Muscle of back (tissue), 11 donors: ENCODE data around the gene TFCP2L1. TPM values are rescaled to one million over a fixed set of nuclear protein-coding genes. Genes with fewer than 3 reads are reported as not detected.
"Not testable (repeated sequence)": the region's sequence is repeated elsewhere in the genome, so short reads cannot be mapped to it uniquely, and the experiment has no call there.

Experiments
- DNase-seq, 3 donors: peaks; one replicate each; pipeline versions ENCODE4 v3.0.0 to v3.0.0-alpha.2; 2013
- polyA plus RNA-seq, 10 donors: library from polyadenylated mRNA; unstranded; fragments of 120-200 nt; gene quantifications; one replicate each; pipeline ENCODE4 v1.2.1, GENCODE V29; 2013; ENCODE audit not compliant: insufficient read length in 10 of 10

The TFCP2L1 gene
- polyA plus RNA-seq, 10 donors: 0.09 to 0.90 (median 0.14) TPM

- not testable (repeated sequence) for DNase-seq
These were observed 59.3 kb downstream of the TFCP2L1 start for GRCh38 chr2:121225681-121226080.

GRCh38 chr2:121220995-121221394 lies 64.0 kb downstream of the TFCP2L1 start:
- DNase-seq: no peak

- DNase-seq: no peak
These were observed 65.1 kb downstream of the TFCP2L1 start for GRCh38 chr2:121219866-121220265.

GRCh38 chr2:121218386-121218938 lies 66.5 kb downstream of the TFCP2L1 start:
- no peak for DNase-seq

- DNase-seq: no peak
These were observed 67.4 kb downstream of the TFCP2L1 start for GRCh38 chr2:121217627-121218026.

GRCh38 chr2:121214296-121214695 lies 70.7 kb downstream of the TFCP2L1 start:
- DNase-seq: no peak

- DNase-seq: no peak
These were observed 71.6 kb downstream of the TFCP2L1 start for GRCh38 chr2:121213386-121213785.

GRCh38 chr2:121212661-121213325 lies 72.2 kb downstream of the TFCP2L1 start:
- DNase-seq: no peak

- DNase-seq: no peak
These were observed 73.3 kb downstream of the TFCP2L1 start for GRCh38 chr2:121211689-121212151.

GRCh38 chr2:121211251-121211650 lies 73.8 kb downstream of the TFCP2L1 start:
- DNase-seq: no peak

GRCh38 chr2:121210691-121211090 lies 74.3 kb downstream of the TFCP2L1 start:
- no peak for DNase-seq

GRCh38 chr2:121209014-121209610 lies 75.9 kb downstream of the TFCP2L1 start:
- DNase-seq: no peak

GRCh38 chr2:121207494-121207893 lies 77.5 kb downstream of the TFCP2L1 start:
- DNase-seq: no peak

GRCh38 chr2:121205321-121205942 lies 79.6 kb downstream of the TFCP2L1 start:
- peak; percentile 24 to 39 (median 29) for DNase-seq

GRCh38 chr2:121203591-121204249 lies 81.3 kb downstream of the TFCP2L1 start:
- no peak for DNase-seq

GRCh38 chr2:121202541-121203310 lies 82.3 kb downstream of the TFCP2L1 start:
- DNase-seq: no peak

GRCh38 chr2:121201796-121202195 lies 83.2 kb downstream of the TFCP2L1 start:
- DNase-seq: no peak

- no peak for DNase-seq
These were observed 84.3 kb downstream of the TFCP2L1 start for GRCh38 chr2:121200419-121201315.

- DNase-seq: no peak
These were observed 85.0 kb downstream of the TFCP2L1 start for GRCh38 chr2:121200011-121200347.

- DNase-seq: no peak
These were observed 85.6 kb downstream of the TFCP2L1 start for GRCh38 chr2:121199281-121200010.
